Activated naive CD4-positive, alpha-beta T cell treated with anti-CD3 and anti-CD28 coated beads, Interleukin-2, amount 50 U/mL, for 24 hours (primary cell): Measurements from ENCODE around the gene MAGEA12.
"Not testable (repeated sequence)": the region's sequence is repeated elsewhere in the genome, so short reads cannot be mapped to it uniquely, and the experiment has no call there.

Experiments
- H3K27ac Mint-ChIP-seq: one replicate; pipeline ENCODE4 v1.8.0; 2021; ENCODE audit warnings: mild to moderate bottlenecking, mixed read lengths
- H3K27me3 Mint-ChIP-seq: one replicate; pipeline ENCODE4 v1.8.0; 2021; ENCODE audit warnings: mixed read lengths
- H3K36me3 Mint-ChIP-seq: one replicate; pipeline ENCODE4 v1.8.0; 2021; ENCODE audit warnings: mixed read lengths
- H3K4me1 Mint-ChIP-seq: one replicate; pipeline ENCODE4 v1.8.0; 2021; ENCODE audit warnings: mixed read lengths
- H3K4me3 Mint-ChIP-seq: one replicate; pipeline ENCODE4 v1.8.0; 2021; ENCODE audit warnings: mild to moderate bottlenecking, mixed read lengths
- H3K9me3 Mint-ChIP-seq: one replicate; pipeline ENCODE4 v1.8.0; 2021; ENCODE audit warnings: mixed read lengths

Gene MAGEA12

GRCh38 chrX:152753686-152754650 lies 20.4 kb downstream of the MAGEA12 start, which contains the start of gene MAGEA2:
Gene MAGEA2 (minus strand): TSS chrX:152753842. CDS start chrX:152751363, 2,479 bp downstream.
- H3K27me3 Mint-ChIP-seq, H3K27ac Mint-ChIP-seq, H3K4me1 Mint-ChIP-seq, H3K36me3 Mint-ChIP-seq, H3K9me3 Mint-ChIP-seq, H3K4me3 Mint-ChIP-seq: not testable (repeated sequence)

- H3K4me1 Mint-ChIP-seq, H3K27me3 Mint-ChIP-seq, H3K27ac Mint-ChIP-seq, H3K36me3 Mint-ChIP-seq, H3K4me3 Mint-ChIP-seq, H3K9me3 Mint-ChIP-seq: not testable (repeated sequence)
These were observed 21.3 kb downstream of the MAGEA12 start for GRCh38 chrX:152754871-152755270.

GRCh38 chrX:152758918-152759317 lies 25.4 kb downstream of the MAGEA12 start, which contains the start of gene CSAG3:
Gene CSAG3 (plus strand): TSS chrX:152759218.
- not testable (repeated sequence) for H3K27me3 Mint-ChIP-seq, H3K27ac Mint-ChIP-seq, H3K36me3 Mint-ChIP-seq, H3K4me1 Mint-ChIP-seq, H3K4me3 Mint-ChIP-seq, H3K9me3 Mint-ChIP-seq

DNA sequence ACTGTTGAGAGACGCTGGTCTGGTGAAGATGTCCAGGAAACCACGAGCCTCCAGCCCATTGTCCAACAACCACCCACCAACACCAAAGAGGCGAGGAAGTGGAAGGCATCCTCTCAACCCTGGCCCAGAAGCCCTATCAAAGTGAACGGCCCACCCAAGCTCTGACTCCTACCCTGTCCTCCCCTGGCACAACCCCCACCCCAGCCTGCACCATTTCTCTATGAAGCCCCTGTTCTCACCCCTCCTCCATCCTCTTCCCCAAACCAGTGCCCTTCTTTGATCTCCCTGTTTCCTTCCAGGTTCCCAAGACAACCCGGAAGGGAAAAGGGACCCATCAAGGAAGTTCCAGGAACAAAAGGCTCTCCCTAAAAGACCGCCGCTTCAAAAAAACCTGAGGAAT lies 26.0 kb downstream of the MAGEA12 start:
- not testable (repeated sequence) for H3K4me3 Mint-ChIP-seq, H3K36me3 Mint-ChIP-seq, H3K9me3 Mint-ChIP-seq, H3K27me3 Mint-ChIP-seq, H3K4me1 Mint-ChIP-seq, H3K27ac Mint-ChIP-seq

DNA sequence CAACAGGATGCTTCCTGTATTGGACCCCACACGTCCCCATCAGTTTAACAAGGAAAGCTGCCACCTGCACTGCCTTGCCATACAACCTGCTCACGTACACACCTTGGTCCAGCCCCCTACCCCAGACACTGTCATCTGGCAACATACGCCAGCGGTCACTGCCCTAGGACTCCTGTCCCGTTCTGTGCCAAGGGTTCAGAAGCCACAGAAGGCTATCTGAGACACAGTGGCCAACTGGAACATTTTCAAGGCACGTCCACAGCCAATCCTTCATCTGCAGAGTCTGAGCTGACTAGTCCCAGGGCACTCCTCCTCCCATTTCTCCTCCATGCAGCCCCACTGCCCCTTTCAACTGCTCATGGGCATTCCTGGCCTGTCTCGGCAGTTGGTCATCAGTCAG lies 28.0 kb downstream of the MAGEA12 start:
- H3K4me3 Mint-ChIP-seq, H3K27ac Mint-ChIP-seq, H3K27me3 Mint-ChIP-seq, H3K4me1 Mint-ChIP-seq, H3K9me3 Mint-ChIP-seq, H3K36me3 Mint-ChIP-seq: not testable (repeated sequence)

DNA sequence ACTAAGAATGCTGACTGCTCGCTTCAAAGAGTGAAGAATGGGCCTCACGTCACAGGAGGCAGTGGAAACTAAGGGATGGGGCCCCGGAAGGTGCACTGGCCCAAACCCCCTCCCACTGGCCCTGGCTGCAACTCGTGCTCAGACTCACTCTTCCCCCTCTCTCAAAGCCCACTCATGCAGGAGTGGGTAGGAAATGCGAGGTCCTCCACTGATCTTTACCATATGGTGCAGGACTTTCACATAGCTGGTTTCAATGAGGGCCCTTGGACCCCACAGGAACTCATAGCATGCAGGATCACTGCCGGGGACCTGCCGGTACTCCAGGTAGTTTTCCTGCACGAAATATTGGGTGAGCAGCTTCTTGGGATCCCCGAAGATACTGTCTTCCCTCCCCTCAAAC lies 33.0 kb downstream of the MAGEA12 start:
- not testable (repeated sequence) for H3K4me1 Mint-ChIP-seq, H3K36me3 Mint-ChIP-seq, H3K9me3 Mint-ChIP-seq, H3K27me3 Mint-ChIP-seq, H3K27ac Mint-ChIP-seq, H3K4me3 Mint-ChIP-seq

GRCh38 chrX:152769549-152770289 lies 36.2 kb downstream of the MAGEA12 start, which contains the start of gene MAGEA6:
Gene MAGEA6 (minus strand): TSS chrX:152769689. CDS start chrX:152767650, 2,039 bp downstream.
- not testable (repeated sequence) for H3K36me3 Mint-ChIP-seq, H3K27ac Mint-ChIP-seq, H3K27me3 Mint-ChIP-seq, H3K4me1 Mint-ChIP-seq, H3K9me3 Mint-ChIP-seq, H3K4me3 Mint-ChIP-seq

DNA sequence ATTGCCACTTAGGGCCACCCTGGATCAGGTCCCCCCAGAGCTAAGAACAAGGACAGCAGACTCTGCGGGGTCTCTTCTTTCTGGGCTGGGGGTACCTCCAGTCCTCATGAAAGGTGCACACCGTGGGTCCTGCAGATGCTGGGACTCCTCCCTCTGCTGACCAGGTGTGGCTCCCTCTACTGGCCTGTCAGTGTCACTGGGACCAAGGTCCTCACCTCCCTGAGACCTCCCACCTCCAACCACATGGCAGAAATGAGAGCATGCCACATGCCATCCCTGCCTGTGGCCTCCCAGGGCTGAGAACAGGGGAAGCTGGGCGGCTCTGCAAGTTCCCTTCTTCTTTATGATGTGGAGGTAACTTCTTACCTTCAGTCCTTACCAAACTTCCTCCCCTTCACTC lies 53.5 kb downstream of the MAGEA12 start:
- H3K4me1 Mint-ChIP-seq, H3K27ac Mint-ChIP-seq, H3K9me3 Mint-ChIP-seq, H3K36me3 Mint-ChIP-seq, H3K27me3 Mint-ChIP-seq, H3K4me3 Mint-ChIP-seq: not testable (repeated sequence)
